Measurements from ENCODE around the gene OXSR1.
A peak's percentile ranks its signal among the peaks of the same experiment; 100 is the strongest.
"Not testable (repeated sequence)": the region's sequence is repeated elsewhere in the genome, so short reads cannot be mapped to it uniquely, and the experiment has no call there.

Gene OXSR1

GRCh38 chr3:38148311-38148882, 16.9 kb upstream of the OXSR1 start:
- Mint-ChIP-seq H3K4me1 (ENCODE audit: low read depth) (peaks cover 33% of the 10 kb centered on the region), H3K9me3 (peaks cover 23% of the 10 kb centered on the region), H3K27me3 (no peaks in the 10 kb centered on the region), H3K36me3 (ENCODE audit: low read depth) (peaks cover 3% of the 10 kb centered on the region), H3K4me3 (no peak overlapping the region), H3K27ac (no peak overlapping the region)
- DNase-seq, result no peak

GRCh38 chr3:38149708-38150107, 15.6 kb upstream of the OXSR1 start:
- no peaks in the 10 kb centered on the region for H3K27me3 Mint-ChIP-seq
- H3K4me3 Mint-ChIP-seq, result no peak overlapping the region
- peaks cover 46% of the 10 kb centered on the region for H3K4me1 Mint-ChIP-seq (ENCODE audit: low read depth)
- H3K36me3 Mint-ChIP-seq (ENCODE audit: low read depth), result peaks cover 3% of the 10 kb centered on the region
- H3K9me3 Mint-ChIP-seq, result peaks cover 23% of the 10 kb centered on the region
- DNase-seq, result no peak
- H3K27ac Mint-ChIP-seq, result no peak overlapping the region

DNA sequence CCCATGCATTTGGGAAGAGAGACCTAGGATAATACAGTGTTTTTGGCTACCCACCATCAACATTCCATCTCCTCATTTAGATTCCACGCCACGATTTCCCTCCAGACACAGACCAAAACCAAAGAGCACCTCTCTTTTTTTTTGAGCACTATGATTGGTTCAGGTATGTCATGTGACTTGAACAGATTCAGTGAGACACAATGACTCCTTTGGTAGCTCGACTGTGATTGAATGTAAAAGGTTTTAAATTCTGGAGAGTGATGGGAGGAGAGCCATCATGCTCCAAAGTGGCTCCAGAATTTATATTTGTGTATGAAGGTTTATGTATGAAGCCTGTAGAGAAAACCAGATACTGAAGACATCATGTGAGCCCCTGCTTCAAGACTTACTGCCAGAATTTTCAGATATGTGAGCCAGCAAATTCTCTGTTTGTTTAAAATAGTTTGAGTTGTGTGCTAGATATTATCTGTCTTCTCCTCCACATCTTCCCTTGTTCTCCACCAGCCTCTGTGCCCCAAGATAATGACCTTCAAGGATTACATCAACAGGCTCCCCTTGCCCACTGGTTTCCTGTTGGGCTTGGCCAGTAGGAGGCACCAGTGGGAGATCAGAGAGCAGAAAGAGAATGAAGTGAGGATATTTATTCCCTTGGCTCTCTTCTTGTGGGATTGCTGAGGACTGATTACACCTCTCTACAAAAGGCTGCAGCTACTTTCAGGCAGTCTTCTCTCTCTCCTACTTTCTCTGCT, 14.4 kb upstream of the OXSR1 start:
- DNase-seq, result no peak
- Mint-ChIP-seq H3K27ac (no peak overlapping the region), H3K36me3 (ENCODE audit: low read depth) (peaks cover 3% of the 10 kb centered on the region), H3K4me1 (ENCODE audit: low read depth) (peaks cover 53% of the 10 kb centered on the region), H3K9me3 (peaks cover 18% of the 10 kb centered on the region), H3K27me3 (no peaks in the 10 kb centered on the region), H3K4me3 (no peak overlapping the region)

DNA sequence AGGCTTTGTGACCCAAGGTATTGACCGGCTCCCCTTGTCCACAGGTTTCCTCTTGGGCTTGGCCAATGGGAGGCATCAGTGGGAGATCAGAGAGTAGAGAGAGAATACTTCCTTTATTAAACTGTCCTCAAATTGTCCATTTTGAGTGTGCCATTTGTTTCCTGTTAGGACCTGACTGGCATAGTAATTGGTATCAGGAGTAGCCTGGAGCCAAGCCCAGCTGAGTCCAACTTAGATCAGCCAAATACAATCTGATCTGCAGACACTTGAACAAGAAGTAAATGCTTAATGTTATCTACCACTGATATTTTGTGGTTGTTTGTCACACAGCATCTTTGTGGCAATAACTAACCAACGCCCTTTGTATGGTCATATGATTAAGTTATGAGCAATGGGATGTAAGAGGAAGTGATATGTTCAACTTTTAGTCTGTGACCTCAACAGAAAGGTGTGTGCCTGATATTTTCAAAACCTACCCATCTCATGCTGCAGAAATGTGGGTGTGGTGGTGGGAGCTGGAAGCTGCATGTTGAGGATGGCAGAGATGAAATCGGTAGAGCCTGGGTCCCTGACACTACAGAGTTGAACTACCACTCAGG, 13.6 kb upstream of the OXSR1 start:
- Mint-ChIP-seq H3K27me3 (no peaks in the 10 kb centered on the region), H3K27ac (no peak overlapping the region), H3K36me3 (ENCODE audit: low read depth) (peaks cover 3% of the 10 kb centered on the region), H3K4me1 (ENCODE audit: low read depth) (peaks cover 53% of the 10 kb centered on the region), H3K9me3 (peaks cover 12% of the 10 kb centered on the region), H3K4me3 (no peak overlapping the region)
- no peak for DNase-seq

DNA sequence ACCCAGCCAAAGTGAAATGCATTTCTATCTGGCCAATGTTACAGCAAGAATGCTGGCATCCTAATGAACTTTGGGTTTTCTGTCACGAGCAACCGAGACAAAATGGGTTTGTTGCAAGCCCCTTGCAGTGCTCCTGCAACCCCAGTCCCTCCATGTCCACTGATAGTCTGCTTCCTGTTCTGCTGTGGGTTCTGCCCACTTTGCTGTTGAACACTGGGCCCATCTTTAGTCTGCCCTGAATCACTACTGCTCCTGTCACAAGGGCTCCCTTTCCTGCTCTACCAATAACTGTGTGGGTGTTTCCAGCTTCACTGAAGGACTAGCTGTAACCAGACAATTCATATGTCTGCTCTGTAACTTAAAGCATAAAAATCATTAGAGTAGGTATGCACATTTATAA, 12.7 kb upstream of the OXSR1 start:
- Mint-ChIP-seq H3K4me3 (no peak overlapping the region), H3K4me1 (ENCODE audit: low read depth) (peaks cover 52% of the 10 kb centered on the region), H3K36me3 (ENCODE audit: low read depth) (no peaks in the 10 kb centered on the region), H3K27ac (no peak overlapping the region), H3K27me3 (no peaks in the 10 kb centered on the region), H3K9me3 (peaks cover 3% of the 10 kb centered on the region)
- DNase-seq, result no peak

DNA sequence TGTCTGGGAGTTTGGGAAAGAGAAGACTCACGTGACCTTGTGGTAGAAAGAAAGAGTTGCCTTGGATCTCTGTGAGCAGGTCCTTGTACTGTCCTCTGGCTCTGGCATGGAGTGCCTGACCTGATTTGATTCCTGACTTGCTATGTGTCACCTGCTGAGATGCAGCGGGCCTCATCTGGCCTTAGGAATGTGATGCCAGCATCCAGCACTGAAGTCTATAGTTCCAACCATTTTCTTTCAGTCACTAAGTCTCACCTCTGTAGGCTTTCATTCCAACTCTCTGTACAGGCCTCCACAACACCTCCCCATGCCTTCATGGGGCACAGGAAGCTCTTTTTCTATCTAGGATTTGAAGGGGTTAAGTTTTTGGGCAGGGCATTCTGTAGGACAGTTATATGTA, 12.1 kb upstream of the OXSR1 start:
- H3K27ac Mint-ChIP-seq, result no peak overlapping the region
- peaks cover 48% of the 10 kb centered on the region for H3K4me1 Mint-ChIP-seq (ENCODE audit: low read depth)

GRCh38 chr3:38154033-38154494, 11.3 kb upstream of the OXSR1 start:
- H3K27ac Mint-ChIP-seq, result peak overlapping the region; percentile 63
- no peaks in the 10 kb centered on the region for H3K36me3 Mint-ChIP-seq (ENCODE audit: low read depth)
- no peak overlapping the region for H3K4me3 Mint-ChIP-seq
- peaks cover 48% of the 10 kb centered on the region for H3K4me1 Mint-ChIP-seq (ENCODE audit: low read depth)
- no peaks in the 10 kb centered on the region for H3K27me3 Mint-ChIP-seq
- no peaks in the 10 kb centered on the region for H3K9me3 Mint-ChIP-seq
- DNase-seq, result no peak

More for the DNA sequence above, 12.1 kb upstream of the OXSR1 start:
- no peak overlapping the region for H3K4me3 Mint-ChIP-seq
- no peak for DNase-seq
- H3K27me3 Mint-ChIP-seq, result no peaks in the 10 kb centered on the region
- no peaks in the 10 kb centered on the region for H3K36me3 Mint-ChIP-seq (ENCODE audit: low read depth)
- no peaks in the 10 kb centered on the region for H3K9me3 Mint-ChIP-seq

DNA sequence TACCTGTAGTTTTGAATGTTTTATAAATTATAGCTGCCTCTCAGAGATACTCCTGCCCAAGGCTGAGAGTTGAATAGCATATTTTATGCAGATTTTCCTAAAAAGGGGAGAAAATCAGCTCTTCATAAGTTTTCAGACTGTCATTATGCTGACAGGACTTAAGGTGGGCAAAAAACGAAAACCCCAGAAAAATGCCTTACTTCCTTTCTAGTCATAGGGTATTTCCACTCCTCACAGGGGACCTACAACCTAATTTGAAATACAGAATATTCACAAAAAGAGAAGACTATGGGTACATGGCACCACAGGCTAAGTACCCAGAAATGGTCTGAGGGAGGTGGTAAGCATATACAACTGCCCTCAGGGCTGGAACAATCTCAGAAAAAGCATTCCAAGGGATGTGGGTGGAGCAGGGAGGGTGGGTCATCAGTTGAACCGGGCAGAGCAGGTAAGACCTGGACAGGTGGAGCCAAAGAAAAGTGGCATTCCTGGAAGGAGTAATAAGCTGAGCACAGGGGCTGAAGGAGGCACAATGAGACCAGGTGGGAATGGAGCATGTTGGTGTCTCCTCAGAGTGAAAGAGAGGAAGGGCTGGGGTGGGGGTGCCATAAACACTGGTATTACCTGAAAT, 10.6 kb upstream of the OXSR1 start:
- no peak for DNase-seq
- no peaks in the 10 kb centered on the region for H3K36me3 Mint-ChIP-seq (ENCODE audit: low read depth)
- no peaks in the 10 kb centered on the region for H3K9me3 Mint-ChIP-seq
- H3K27me3 Mint-ChIP-seq, result no peaks in the 10 kb centered on the region
- peaks cover 45% of the 10 kb centered on the region for H3K4me1 Mint-ChIP-seq (ENCODE audit: low read depth)
- peak overlapping the region; percentile 63 for H3K27ac Mint-ChIP-seq
- H3K4me3 Mint-ChIP-seq, result no peak overlapping the region

DNA sequence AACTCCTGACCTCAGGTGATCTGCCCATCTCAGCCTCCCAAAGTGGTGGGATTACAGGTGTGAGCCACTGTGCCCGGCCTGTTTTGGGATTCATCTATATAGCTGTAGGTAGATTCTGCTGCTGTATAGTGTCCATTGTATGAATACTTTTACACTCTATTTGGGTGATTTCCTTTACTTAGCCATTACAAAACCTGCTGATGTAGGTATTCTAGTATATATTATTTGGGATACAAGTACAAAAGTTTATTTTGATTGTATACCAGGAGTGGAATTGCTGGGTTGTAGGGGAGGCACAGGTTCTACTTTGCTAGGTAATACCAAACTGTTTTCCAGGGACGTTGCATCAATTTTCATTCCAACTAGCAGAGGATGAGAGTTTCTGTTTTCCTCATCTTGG, 9.5 kb upstream of the OXSR1 start:
- Mint-ChIP-seq H3K4me1 (ENCODE audit: low read depth) (peaks cover 41% of the 10 kb centered on the region), H3K36me3 (ENCODE audit: low read depth) (no peaks in the 10 kb centered on the region), H3K27ac (no peak overlapping the region), H3K9me3 (no peaks in the 10 kb centered on the region), H3K4me3 (no peak overlapping the region), H3K27me3 (no peaks in the 10 kb centered on the region)
- DNase-seq, result no peak

DNA sequence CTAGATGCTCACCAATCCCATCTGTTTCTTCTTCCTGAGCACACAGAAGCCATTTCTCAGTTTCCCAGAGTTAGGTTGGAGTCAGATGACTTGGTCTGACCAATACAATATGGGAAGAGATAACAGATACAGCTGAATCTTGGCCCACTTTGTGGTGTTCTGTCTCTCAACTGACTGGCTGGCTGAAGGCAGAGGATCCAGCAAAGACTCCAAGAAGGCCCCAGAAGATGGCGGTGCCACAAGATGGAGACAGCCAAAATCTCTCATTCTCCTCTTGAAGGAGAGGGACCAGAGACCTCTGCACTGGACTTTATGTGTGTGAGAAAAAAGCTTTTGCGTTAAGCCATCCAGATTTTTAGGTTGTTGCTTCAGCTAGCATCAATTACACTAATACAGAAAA, 8.2 kb upstream of the OXSR1 start:
- H3K27me3 Mint-ChIP-seq, result no peaks in the 10 kb centered on the region
- no peak overlapping the region for H3K4me3 Mint-ChIP-seq
- DNase-seq, result no peak
- H3K4me1 Mint-ChIP-seq (ENCODE audit: low read depth), result peaks cover 29% of the 10 kb centered on the region
- H3K9me3 Mint-ChIP-seq, result no peaks in the 10 kb centered on the region
- no peaks in the 10 kb centered on the region for H3K36me3 Mint-ChIP-seq (ENCODE audit: low read depth)
- no peak overlapping the region for H3K27ac Mint-ChIP-seq

DNA sequence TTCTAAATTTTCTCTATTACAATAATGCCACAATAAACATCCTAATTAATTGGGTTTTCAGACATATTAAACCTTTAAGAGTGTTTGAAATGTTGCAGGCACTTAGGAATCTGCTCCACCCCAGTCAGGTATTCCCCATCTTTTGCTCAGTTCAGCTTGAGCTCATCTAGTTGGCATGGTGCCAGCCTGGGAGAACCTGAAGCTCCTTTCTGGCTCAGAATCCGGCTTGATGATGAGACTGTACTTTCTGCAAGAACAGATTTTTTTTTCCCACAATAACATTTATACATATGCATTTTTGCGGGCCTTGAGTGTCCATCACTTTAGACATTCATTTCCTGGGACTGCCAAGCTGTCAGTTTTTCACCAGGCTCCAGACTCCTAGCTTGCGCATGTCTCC, 7.7 kb upstream of the OXSR1 start:
- no peak overlapping the region for H3K27ac Mint-ChIP-seq
- H3K4me1 Mint-ChIP-seq (ENCODE audit: low read depth), result peaks cover 26% of the 10 kb centered on the region
- no peak overlapping the region for H3K4me3 Mint-ChIP-seq
- no peak for DNase-seq
- H3K27me3 Mint-ChIP-seq, result no peaks in the 10 kb centered on the region
- H3K9me3 Mint-ChIP-seq, result no peaks in the 10 kb centered on the region
- no peaks in the 10 kb centered on the region for H3K36me3 Mint-ChIP-seq (ENCODE audit: low read depth)

DNA sequence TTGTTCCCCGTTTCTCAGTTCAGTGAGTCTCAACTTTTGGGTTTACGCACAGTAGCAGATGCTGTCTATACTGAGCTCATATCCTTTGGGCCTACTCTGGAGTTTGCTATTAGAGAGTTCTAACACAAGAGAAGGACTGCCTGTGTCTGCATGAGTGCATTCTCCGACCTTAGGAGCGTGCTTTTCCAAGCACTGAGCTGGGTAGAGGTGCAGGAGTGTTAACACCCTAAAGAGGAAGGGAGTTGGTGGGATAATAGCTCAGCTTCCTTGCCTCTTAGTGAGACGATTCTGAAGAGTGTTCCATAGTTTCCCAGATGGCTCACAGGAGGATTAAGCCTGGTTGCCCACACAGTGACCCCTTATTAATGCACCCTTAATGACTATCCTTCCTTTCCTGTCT, 6.9 kb upstream of the OXSR1 start:
- no peak for DNase-seq
- H3K27ac Mint-ChIP-seq, result no peak overlapping the region
- H3K36me3 Mint-ChIP-seq (ENCODE audit: low read depth), result no peaks in the 10 kb centered on the region
- peaks cover 21% of the 10 kb centered on the region for H3K4me1 Mint-ChIP-seq (ENCODE audit: low read depth)
- no peaks in the 10 kb centered on the region for H3K9me3 Mint-ChIP-seq
- no peaks in the 10 kb centered on the region for H3K27me3 Mint-ChIP-seq
- H3K4me3 Mint-ChIP-seq, result no peak overlapping the region

- H3K36me3 Mint-ChIP-seq (ENCODE audit: low read depth); H3K4me3 Mint-ChIP-seq; H3K27ac Mint-ChIP-seq; H3K9me3 Mint-ChIP-seq; DNase-seq; H3K27me3 Mint-ChIP-seq: not testable (repeated sequence)
- peaks cover 10% of the 10 kb centered on the region for H3K4me1 Mint-ChIP-seq (ENCODE audit: low read depth)
Measured at GRCh38 chr3:38160704-38161103, 4.6 kb upstream of the OXSR1 start.

DNA sequence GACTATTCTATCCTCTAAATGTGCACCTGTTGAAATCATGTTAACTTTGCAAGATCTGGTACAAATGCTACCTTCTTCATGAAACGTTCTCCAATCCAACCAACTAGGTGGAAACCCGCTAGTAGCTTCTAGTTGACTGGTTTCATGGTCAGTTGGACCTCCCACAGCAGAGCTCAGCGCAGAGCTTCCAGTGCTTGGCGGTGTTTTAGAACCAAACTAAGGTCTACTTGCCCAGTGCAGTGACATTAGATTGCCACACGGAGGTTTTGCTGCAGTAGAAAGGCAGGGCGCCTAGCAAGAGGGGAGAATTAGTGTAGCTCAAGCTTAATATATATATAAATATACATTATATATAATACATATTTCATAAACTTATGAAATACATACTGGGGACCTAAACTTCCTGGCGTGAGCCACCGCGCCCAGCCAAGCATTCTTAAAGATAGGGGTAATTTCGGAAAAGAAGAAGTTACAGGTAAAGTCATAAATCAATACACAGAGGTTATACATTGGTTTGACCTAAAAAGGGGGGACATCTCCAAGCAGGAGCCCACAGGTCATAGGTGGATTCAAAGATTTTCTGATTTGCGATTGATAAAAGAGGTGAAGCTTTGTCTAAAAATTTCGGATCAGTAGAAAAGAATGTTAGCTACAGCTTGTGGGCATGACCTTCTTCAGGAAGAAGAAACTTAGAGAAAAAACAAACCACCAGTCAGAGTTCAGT, 2.1 kb upstream of the OXSR1 start:
- Mint-ChIP-seq H3K4me3 (no peak overlapping the region), H3K27me3 (no peaks in the 10 kb centered on the region), H3K27ac (peak overlapping the region; percentile 14), H3K36me3 (ENCODE audit: low read depth) (peaks cover 30% of the 10 kb centered on the region), H3K4me1 (ENCODE audit: low read depth) (peaks cover 30% of the 10 kb centered on the region), H3K9me3 (no peaks in the 10 kb centered on the region)
- no peak for DNase-seq
